ENCODE measurements around the gene TIGD2.

- TF ChIP-seq EZH2phosphoT487 (IDR thresholded peaks at IDR 0.05; ENCODE audit: borderline replicate concordance, low read length) (no peak), CTCF (IDR thresholded peaks at IDR 0.05; ENCODE audit: low read depth, low read length, poor library complexity, severe bottlenecking) (no peak)
These were observed 11.9 kb upstream of the TIGD2 start for GRCh38 chr4:89099471-89099870.
